HEK293 (cell line): ENCODE results near the gene CNKSR3.

ENCODE experiments used
- CTCF ChIA-PET: fragments of 350-600 bp; formaldehyde crosslinking; extraction: SDS; loops from one replicate; lab custom pipeline; 2021; ENCODE audit warnings: antibody characterized with exemption; lab: Yijun Ruan, JAX
- POLR2A ChIA-PET: fragments of 300-600 bp; formaldehyde crosslinking; extraction: SDS; loops from one replicate; lab custom pipeline; 2020; ENCODE audit warnings: antibody characterized with exemption, inconsistent platforms; lab: Yijun Ruan, JAX
- H3K27ac ChIP-seq: fragments of 200-500 bp; sonication (Bioruptor generic); 2 replicates; pipeline ENCODE4 v1.5.1; 2014; ENCODE audit warnings: low read depth, low read length, control low read depth, inconsistent platforms; ENCODE audit errors: extremely low read depth
- H3K36me3 ChIP-seq, 2 experiments: fragments of 200-500 bp in 1 of 2; sonication (Bioruptor generic) in 1 of 2; 1 replicate in 1 of 2; 2 replicates in 1 of 2; pipeline ENCODE4 v1.5.1; 2014 to 2017; ENCODE audit warnings: inconsistent platforms in 2 of 2, low read length in 2 of 2; ENCODE audit not compliant: control insufficient read depth in 2 of 2, insufficient read depth in 1 of 2
- H3K4me1 ChIP-seq: fragments of 200-500 bp; sonication (Bioruptor generic); 2 replicates; pipeline ENCODE4 v1.5.1; 2014; ENCODE audit warnings: mild to moderate bottlenecking, low read length, inconsistent platforms; ENCODE audit not compliant: control insufficient read depth, insufficient read depth
- H3K4me3 ChIP-seq: 2 replicates; pipeline ENCODE4 v1.5.1; 2011; ENCODE audit warnings: low read depth, mild to moderate bottlenecking, control low read depth, low read length, moderate library complexity
- H3K9me3 ChIP-seq: fragments of 200-500 bp; sonication (Bioruptor generic); 2 replicates; pipeline ENCODE4 v1.5.1; 2014; ENCODE audit warnings: low read depth, low read length, inconsistent platforms; ENCODE audit not compliant: control insufficient read depth, insufficient read depth
- ELK4 ChIP-seq: IDR thresholded peaks from 2 replicates; pipeline ENCODE4 v1.6.1; 2011; ENCODE audit warnings: mild to moderate bottlenecking, low read depth, low read length, borderline replicate concordance
- HOXC10 ChIP-seq: sonication (generic); formaldehyde crosslinking; IDR thresholded peaks from 2 replicates; pipeline ENCODE4 v1.8.1; 2023; ENCODE audit warnings: mild to moderate bottlenecking, missing genetic modification reagents
- KLF1 ChIP-seq: fragments of 450-650 bp; formaldehyde crosslinking; IDR thresholded peaks from 2 replicates; pipeline ENCODE4 v1.5.1; 2016; ENCODE audit warnings: missing biosample characterization, missing genetic modification characterization
- KLF9 ChIP-seq: fragments of 450-650 bp; formaldehyde crosslinking; IDR thresholded peaks from 2 replicates; pipeline ENCODE4 v1.5.1; 2016; ENCODE audit warnings: missing biosample characterization, missing genetic modification characterization, low read depth
- SALL2 ChIP-seq: fragments of 450-650 bp; formaldehyde crosslinking; IDR thresholded peaks from 2 replicates; pipeline ENCODE4 v1.5.0; 2017; ENCODE audit warnings: missing biosample characterization, mild to moderate bottlenecking, missing genetic modification characterization, borderline replicate concordance
- ZBTB48 ChIP-seq: fragments of 450-650 bp; formaldehyde crosslinking; IDR thresholded peaks from 2 replicates; pipeline ENCODE4 v1.5.1; 2016; ENCODE audit warnings: missing biosample characterization, missing genetic modification characterization
- ZNF133 ChIP-seq: fragments of 450-650 bp; formaldehyde crosslinking; IDR thresholded peaks from 2 replicates; pipeline ENCODE4 v1.5.1; 2016; ENCODE audit warnings: missing biosample characterization, missing genetic modification characterization
- ZNF138 ChIP-seq: fragments of 450-650 bp; formaldehyde crosslinking; IDR thresholded peaks from 2 replicates; pipeline ENCODE4 v1.5.1; 2016; ENCODE audit warnings: missing biosample characterization, missing genetic modification characterization, borderline replicate concordance
- ZNF157 ChIP-seq: fragments of 450-650 bp; formaldehyde crosslinking; IDR thresholded peaks from 2 replicates; pipeline ENCODE4 v1.5.1; 2016; ENCODE audit warnings: missing biosample characterization, missing genetic modification characterization
- ZNF23 ChIP-seq: fragments of 450-650 bp; formaldehyde crosslinking; IDR thresholded peaks from 2 replicates; pipeline ENCODE4 v1.5.1; 2016; ENCODE audit warnings: missing biosample characterization, missing genetic modification characterization, borderline replicate concordance
- ZNF266 ChIP-seq: fragments of 450-650 bp; formaldehyde crosslinking; IDR thresholded peaks from 2 replicates; pipeline ENCODE4 v1.5.1; 2016; ENCODE audit warnings: missing biosample characterization, missing genetic modification characterization, low read depth
- ZNF274 ChIP-seq, 2 experiments: fragments of 200-500 bp in 1 of 2; fragments of 450-650 bp in 1 of 2; sonication (Bioruptor generic) in 1 of 2; formaldehyde crosslinking in 1 of 2; IDR thresholded peaks; 2 replicates each; pipeline versions ENCODE4 v1.5.1 to v1.6.1; 2014 to 2016; ENCODE audit warnings: borderline replicate concordance in 1 of 2, inconsistent platforms in 1 of 2, low read length in 1 of 2, missing biosample characterization in 1 of 2, missing genetic modification characterization in 1 of 2
- ZNF311 ChIP-seq: fragments of 450-650 bp; formaldehyde crosslinking; IDR thresholded peaks from 2 replicates; pipeline ENCODE4 v1.5.1; 2017; ENCODE audit warnings: missing biosample characterization, missing genetic modification characterization, borderline replicate concordance
- ZNF354C ChIP-seq: fragments of 450-650 bp; formaldehyde crosslinking; IDR thresholded peaks from 2 replicates; pipeline ENCODE4 v1.5.1; 2016; ENCODE audit warnings: missing biosample characterization, missing genetic modification characterization, low read depth, borderline replicate concordance
- ZNF391 ChIP-seq: fragments of 450-650 bp; formaldehyde crosslinking; IDR thresholded peaks from 2 replicates; pipeline ENCODE4 v1.5.1; 2016; ENCODE audit warnings: low read depth, missing biosample characterization, missing genetic modification characterization, borderline replicate concordance
- ZNF48 ChIP-seq: fragments of 450-650 bp; formaldehyde crosslinking; IDR thresholded peaks from 2 replicates; pipeline ENCODE4 v1.5.1; 2016; ENCODE audit warnings: missing biosample characterization, missing genetic modification characterization
- ZNF488 ChIP-seq: fragments of 450-650 bp; formaldehyde crosslinking; IDR thresholded peaks from 2 replicates; pipeline ENCODE4 v1.5.1; 2016; ENCODE audit warnings: missing biosample characterization, missing genetic modification characterization
- ZNF501 ChIP-seq: fragments of 450-650 bp; formaldehyde crosslinking; IDR thresholded peaks from 2 replicates; pipeline ENCODE4 v1.5.1; 2016; ENCODE audit warnings: missing biosample characterization, missing genetic modification characterization
- ZNF513 ChIP-seq: fragments of 450-650 bp; IDR thresholded peaks from 2 replicates; pipeline ENCODE4 v1.5.1; 2018; ENCODE audit warnings: missing biosample characterization, missing genetic modification characterization
- ZNF521 ChIP-seq: fragments of 450-650 bp; formaldehyde crosslinking; IDR thresholded peaks from 2 replicates; pipeline ENCODE4 v1.5.1; 2017; ENCODE audit warnings: missing biosample characterization, mild to moderate bottlenecking, missing genetic modification characterization
- ZNF561 ChIP-seq: fragments of 450-650 bp; IDR thresholded peaks from 2 replicates; pipeline ENCODE4 v1.5.1; 2018; ENCODE audit warnings: missing biosample characterization, missing genetic modification characterization, borderline replicate concordance
- ZNF571 ChIP-seq: fragments of 450-650 bp; formaldehyde crosslinking; IDR thresholded peaks from 2 replicates; pipeline ENCODE4 v1.5.0; 2017; ENCODE audit warnings: missing biosample characterization, missing genetic modification characterization
- ZNF623 ChIP-seq: fragments of 450-650 bp; formaldehyde crosslinking; IDR thresholded peaks from 2 replicates; pipeline ENCODE4 v1.5.1; 2016; ENCODE audit warnings: missing biosample characterization, missing genetic modification characterization
- ZNF624 ChIP-seq: fragments of 450-650 bp; formaldehyde crosslinking; IDR thresholded peaks from 2 replicates; pipeline ENCODE4 v1.5.1; 2017; ENCODE audit warnings: missing biosample characterization, missing genetic modification characterization
- ZNF626 ChIP-seq: fragments of 450-650 bp; sonication (Bioruptor Pico); formaldehyde crosslinking; IDR thresholded peaks from 2 replicates; pipeline ENCODE4 v1.5.1; 2018; ENCODE audit warnings: missing biosample characterization, missing genetic modification characterization, inconsistent platforms
- ZNF704 ChIP-seq: fragments of 450-650 bp; formaldehyde crosslinking; IDR thresholded peaks from 2 replicates; pipeline ENCODE4 v1.5.1; 2016; ENCODE audit warnings: missing biosample characterization, missing genetic modification characterization

The CNKSR3 gene

GRCh38 chr6:154367839-154368695 lies 142.4 kb downstream of the CNKSR3 start:
- no peak overlapping the region for H3K27ac ChIP-seq

GRCh38 chr6:154367336-154367735 lies 143.1 kb downstream of the CNKSR3 start:
- POLR2A ChIA-PET, result no interaction called here

More at GRCh38 chr6:154367839-154368695, 142.4 kb downstream of the CNKSR3 start:
- H3K9me3 ChIP-seq, result no peaks in the 10 kb centered on the region
- H3K4me1 ChIP-seq, result no peaks in the 10 kb centered on the region
- ChIA-PET CTCF (interaction anchor here (0.6 to 2.0 kb wide), 3 partner anchors 120 to 934 kb away, joined by 3 to 11 read pairs (median 3); no protein-coding TSS in a partner anchor), POLR2A (no interaction called here)
- TF ChIP-seq ZNF571 (tag by site-specific recombination), result no peak
- no peak for TF ChIP-seq ZNF501
- no peak for TF ChIP-seq ZNF157 (tag by site-specific recombination)
- TF ChIP-seq HOXC10 (CRISPR knock-in tag), result no peak
- no peak for TF ChIP-seq ZNF624 (tag by site-specific recombination)
- TF ChIP-seq ZNF133, result no peak
- no peak for TF ChIP-seq ZBTB48 (tag by site-specific recombination)
- TF ChIP-seq ZNF391 (tag by site-specific recombination), result no peak
- no peak for TF ChIP-seq ZNF488
- TF ChIP-seq ZNF704 (tag by site-specific recombination), result no peak
- H3K4me3 ChIP-seq, result no peak overlapping the region
- H3K36me3 ChIP-seq, result no peaks in the 10 kb centered on the region

GRCh38 chr6:154363821-154364220 lies 146.7 kb downstream of the CNKSR3 start:
- Histone ChIP-seq H3K36me3 (no peaks in the 10 kb centered on the region), H3K4me3 (no peak overlapping the region), H3K4me1 (no peaks in the 10 kb centered on the region), H3K9me3 (no peaks in the 10 kb centered on the region), H3K27ac (no peak overlapping the region)
- ChIA-PET POLR2A (no interaction called here), CTCF (no interaction called here)
- TF ChIP-seq ZNF513 (tag by site-specific recombination), result no peak
- no peak for TF ChIP-seq ZNF23 (tag by site-specific recombination)
- no peak for TF ChIP-seq ZNF626
- TF ChIP-seq ZNF274 (IDR thresholded peaks at IDR 0.05; ENCODE audit: low read length), result no peak
- TF ChIP-seq ZNF274 (tag by site-specific recombination; IDR thresholded peaks at IDR 0.05; ENCODE audit: borderline replicate concordance), result no peak
- no peak for TF ChIP-seq ZNF138 (tag by site-specific recombination)
- no peak for TF ChIP-seq ZNF311 (tag by site-specific recombination)
- TF ChIP-seq ELK4, result no peak
- TF ChIP-seq ZNF354C, result no peak
- TF ChIP-seq ZNF623 (tag by site-specific recombination), result no peak
- TF ChIP-seq ZNF521, result no peak
- no peak for TF ChIP-seq ZNF561 (tag by site-specific recombination)

More at GRCh38 chr6:154367336-154367735, 143.1 kb downstream of the CNKSR3 start:
- CTCF ChIA-PET, result interaction anchor here (0.6 to 0.7 kb wide), 3 partner anchors 65 to 934 kb away, joined by 3 to 4 read pairs (median 3); no protein-coding TSS in a partner anchor
- Histone ChIP-seq H3K27ac (no peak overlapping the region), H3K36me3 (no peaks in the 10 kb centered on the region), H3K4me3 (no peak overlapping the region), H3K9me3 (no peaks in the 10 kb centered on the region), H3K4me1 (no peaks in the 10 kb centered on the region)
- TF ChIP-seq KLF1 (tag by site-specific recombination) (no peak), KLF9 (tag by site-specific recombination) (no peak), ZNF48 (tag by site-specific recombination) (no peak), ZNF138 (tag by site-specific recombination) (no peak), SALL2 (tag by site-specific recombination) (no peak), ZNF266 (no peak)
